Panc1 (cell line): ENCODE measurements around the gene QKI.

Experiments used
- CTCF ChIP-seq: fragments of 450-650 bp; IDR thresholded peaks from 2 replicates; pipeline ENCODE4 v1.5.1; 2017; ENCODE audit warnings: mild to moderate bottlenecking
- POLR2AphosphoS5 ChIP-seq: IDR thresholded peaks from 2 replicates; pipeline ENCODE4 v1.6.1; 2012; ENCODE audit warnings: mild to moderate bottlenecking, low read depth, low read length, moderate library complexity
- REST ChIP-seq, 2 experiments: IDR thresholded peaks; 2 replicates each; pipeline ENCODE4 v1.6.1; 2011 to 2012; ENCODE audit warnings: low read depth in 2 of 2, control low read depth in 1 of 2, low read length in 1 of 2, mild to moderate bottlenecking in 1 of 2, moderate library complexity in 1 of 2; ENCODE audit not compliant: insufficient read depth in 1 of 2
- SIN3A ChIP-seq: IDR thresholded peaks from 2 replicates; pipeline ENCODE4 v1.6.1; 2012; ENCODE audit warnings: low read depth, mild to moderate bottlenecking, low read length, moderate library complexity, borderline replicate concordance; ENCODE audit not compliant: insufficient read depth

GRCh38 chr6:163607792-163608191 lies 193.3 kb downstream of the QKI start:
- TF ChIP-seq CTCF (no peak), SIN3A (no peak), POLR2AphosphoS5 (no peak), REST (IDR thresholded peaks at IDR 0.05; ENCODE audit: insufficient read depth in 1 of 2, low read depth in 2 of 2, low read length in 1 of 2) (no peak)
